CD4-positive, alpha-beta T cell treated with Interleukin-21 for 1 hour (primary cell): Measurements from ENCODE around the gene KLHL17.

Source experiments
- DNase-seq: peaks from one replicate; pipeline ENCODE4 v3.0.0-alpha.2; 2020

Gene KLHL17

DNA sequence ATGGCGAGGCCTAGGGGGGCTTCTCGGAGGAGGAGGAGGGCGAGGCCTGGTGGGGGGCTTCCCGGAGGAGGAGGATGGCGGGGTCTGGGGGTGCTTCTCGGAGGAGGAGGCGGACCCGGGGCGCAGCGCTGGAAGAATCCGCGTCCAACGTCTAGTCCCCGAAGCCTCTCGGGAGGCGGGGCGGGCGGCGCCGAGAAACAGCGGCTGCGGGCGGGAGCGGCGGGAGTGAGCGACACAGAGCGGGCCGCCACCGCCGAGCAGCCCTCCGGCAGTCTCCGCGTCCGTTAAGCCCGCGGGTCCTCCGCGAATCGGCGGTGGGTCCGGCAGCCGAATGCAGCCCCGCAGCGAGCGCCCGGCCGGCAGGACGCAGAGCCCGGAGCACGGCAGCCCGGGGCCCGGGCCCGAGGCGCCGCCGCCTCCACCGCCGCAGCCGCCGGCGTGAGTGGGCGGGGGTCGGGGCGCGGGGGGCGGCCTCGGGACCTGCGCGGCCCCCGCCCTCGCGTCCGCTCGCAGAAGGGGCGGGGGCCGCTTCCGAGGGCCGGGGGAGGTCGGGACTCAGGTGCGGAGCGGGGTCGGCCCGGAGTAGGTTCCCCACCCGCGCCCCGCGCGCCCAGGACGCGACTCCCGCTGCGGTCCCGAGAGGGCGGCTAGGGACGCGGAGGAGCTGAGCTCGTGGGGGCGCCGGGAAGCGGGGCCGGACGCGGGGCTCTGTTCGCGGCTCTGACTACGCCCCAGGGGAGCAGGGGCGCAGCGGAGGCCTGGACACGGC lies at the start of gene KLHL17:
Gene KLHL17, plus strand, starts transcription at position 222 of the 769 bp plus-strand sequence. Its CDS starts 110 bp downstream, at position 332.
- peak; percentile 80 for DNase-seq

- no peak for DNase-seq
Observed at GRCh38 chr1:910881-911721, 49.3 kb upstream of the KLHL17 start.

DNA sequence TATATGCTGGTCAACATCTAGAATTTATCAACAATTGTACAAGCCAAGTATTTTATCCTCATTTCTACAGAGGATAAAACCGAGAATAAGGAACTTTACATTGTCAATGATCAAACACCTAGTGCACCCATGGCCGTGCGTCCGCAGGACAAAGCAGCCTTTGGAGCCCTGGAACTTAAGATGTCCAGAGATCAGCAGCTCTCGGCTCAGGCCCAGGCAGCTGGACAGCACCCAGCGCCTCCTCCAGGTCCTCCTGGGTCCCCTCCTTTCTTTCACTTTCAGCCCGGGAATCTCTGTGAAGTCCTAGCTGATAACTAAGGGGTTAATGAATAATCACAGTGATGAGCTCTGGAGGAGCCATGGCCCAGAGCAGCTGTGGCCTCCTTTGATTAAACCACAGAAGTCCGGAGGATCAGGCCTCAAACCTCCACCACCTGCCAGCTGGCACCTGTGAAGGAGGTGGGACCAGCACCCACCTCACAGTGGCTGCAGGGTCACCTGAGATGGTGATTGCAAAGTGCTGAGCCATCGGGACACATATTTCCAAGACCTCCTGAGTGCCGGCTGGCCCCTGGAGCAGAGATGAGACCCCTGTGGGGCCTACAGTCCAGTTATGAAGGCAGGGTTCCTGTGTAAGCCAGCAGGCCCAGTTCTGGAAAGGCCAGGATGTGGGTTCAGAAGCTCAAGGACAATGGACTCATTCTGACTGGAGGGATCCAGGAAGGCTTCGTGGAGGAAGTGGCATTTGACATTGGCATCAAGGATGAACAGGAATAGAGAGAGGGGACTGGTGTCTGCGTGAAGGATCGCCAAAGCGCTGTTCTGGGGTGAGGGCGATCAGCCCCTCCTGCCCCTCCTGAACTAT lies 48.3 kb upstream of the KLHL17 start:
- no peak for DNase-seq

DNA sequence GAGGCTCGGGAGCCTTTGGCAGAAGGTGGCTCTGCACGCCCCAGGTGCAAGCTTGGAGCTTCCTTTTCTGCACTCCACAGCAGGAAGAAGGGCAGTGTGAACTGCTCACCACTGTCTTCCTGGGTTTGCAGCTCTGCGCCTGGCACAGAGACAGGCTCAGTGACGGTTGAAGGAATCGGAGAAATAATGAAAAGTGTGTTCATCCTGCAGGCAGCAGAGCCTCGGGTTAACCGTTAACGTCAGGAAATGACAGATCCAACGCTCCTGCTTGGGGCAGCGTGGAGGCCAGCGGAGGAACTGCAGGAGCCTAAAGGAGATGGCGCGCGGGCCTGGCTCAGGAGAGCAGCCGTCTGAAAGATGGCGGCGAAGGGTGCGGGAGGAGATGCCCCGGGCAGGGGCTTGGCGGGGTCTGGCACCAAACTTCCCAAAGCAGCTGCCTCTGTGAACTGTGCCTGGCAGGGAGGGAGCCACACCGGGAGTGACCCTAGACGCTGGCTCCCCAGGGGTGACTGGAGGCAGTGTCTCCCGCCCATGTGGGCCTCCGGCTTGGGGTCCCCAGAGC lies 47.6 kb upstream of the KLHL17 start:
- no peak for DNase-seq

DNA sequence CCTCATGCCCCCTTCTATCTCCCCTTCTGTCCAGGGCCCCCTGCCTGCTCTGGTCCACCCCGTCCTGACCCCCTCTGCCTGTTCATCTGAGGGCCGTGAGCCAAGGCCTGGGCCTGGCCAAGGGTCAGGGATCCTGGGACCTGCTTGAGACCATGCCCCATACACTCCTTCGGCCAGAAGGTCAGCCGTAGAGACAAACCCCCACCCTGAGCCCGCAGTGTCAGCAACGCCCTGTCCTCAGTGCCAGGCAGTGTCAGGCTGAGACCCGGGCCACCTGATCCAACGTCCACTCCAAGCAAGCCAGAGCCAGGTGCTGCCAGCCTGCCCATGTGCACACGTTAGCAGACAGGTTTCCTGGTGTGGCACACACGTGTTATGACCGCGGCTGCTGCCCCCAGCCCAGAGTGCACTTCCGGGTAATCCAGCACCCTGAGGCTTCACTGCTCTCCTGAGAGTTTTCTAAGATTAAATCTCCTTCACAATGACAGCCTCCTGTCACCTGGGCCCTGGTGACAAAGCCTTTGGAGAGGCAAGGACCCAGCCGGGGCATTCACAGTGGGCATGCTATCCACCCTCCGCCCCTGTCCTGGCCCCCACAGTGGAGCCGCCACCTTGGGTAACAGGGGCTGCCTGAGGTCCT lies 46.8 kb upstream of the KLHL17 start:
- DNase-seq: no peak

- DNase-seq: no peak
Observed at GRCh38 chr1:914131-914890, 46.1 kb upstream of the KLHL17 start.

DNA sequence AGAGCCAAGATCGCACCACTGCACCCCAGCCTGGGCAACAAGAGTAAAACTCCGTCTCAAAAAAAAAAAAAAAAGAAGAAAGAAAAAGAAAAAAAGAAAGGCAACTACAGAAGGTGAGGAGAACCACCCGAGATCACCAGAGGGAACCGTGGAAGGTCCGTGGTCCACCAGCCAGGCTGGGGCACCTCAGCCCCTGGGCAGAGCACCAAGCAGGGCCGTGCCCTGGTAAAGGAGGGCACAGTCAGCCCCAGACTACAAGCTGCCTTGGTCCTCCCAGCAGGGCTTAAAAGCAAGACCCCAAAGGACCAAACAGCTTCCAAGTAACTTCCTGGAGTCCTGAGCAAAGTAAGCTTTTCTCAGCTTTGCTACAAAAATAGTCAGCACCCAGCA lies 45.5 kb upstream of the KLHL17 start:
- no peak for DNase-seq

DNA sequence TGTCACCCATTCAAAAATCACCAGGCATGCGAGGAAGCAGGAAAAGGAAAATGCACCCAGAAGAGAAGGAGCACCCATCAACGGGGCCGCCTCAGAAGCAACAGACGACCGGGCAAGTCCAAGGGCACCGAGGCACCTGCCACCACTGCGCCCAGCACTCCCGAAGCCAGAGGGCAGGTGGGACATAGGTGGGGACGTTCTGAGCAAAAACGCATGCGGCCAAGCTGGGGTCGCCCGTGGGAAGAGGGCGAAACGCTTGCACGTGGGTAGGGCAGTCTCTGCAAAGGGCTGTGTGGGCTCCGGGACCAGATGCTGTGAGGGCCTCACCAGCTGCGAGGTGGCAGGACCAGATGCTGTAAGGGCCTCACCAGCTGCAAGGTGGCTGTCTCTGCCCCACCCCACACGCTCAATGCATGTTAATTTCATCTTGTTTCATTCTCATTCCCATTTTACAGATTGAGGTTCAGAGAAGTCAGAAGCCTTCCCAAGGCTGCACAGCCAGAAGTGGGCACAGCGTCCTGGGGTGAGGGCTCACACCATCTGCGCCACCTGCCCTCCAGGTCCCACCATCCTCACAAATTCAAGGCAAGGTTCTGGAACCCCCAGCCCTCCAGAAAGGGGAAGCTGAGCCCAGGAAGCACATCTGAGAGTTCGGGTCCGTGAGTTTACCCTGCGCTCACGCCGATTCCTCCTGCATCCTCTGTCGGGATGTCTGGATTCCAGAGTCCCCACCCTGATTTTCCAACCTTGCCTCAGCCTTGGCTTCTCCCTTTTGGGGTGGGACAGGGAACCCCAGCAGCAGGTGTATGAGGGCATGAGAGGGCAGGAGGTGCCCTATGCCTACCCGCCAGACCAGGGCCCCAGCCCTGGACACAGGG lies 44.9 kb upstream of the KLHL17 start:
- DNase-seq: no peak

DNA sequence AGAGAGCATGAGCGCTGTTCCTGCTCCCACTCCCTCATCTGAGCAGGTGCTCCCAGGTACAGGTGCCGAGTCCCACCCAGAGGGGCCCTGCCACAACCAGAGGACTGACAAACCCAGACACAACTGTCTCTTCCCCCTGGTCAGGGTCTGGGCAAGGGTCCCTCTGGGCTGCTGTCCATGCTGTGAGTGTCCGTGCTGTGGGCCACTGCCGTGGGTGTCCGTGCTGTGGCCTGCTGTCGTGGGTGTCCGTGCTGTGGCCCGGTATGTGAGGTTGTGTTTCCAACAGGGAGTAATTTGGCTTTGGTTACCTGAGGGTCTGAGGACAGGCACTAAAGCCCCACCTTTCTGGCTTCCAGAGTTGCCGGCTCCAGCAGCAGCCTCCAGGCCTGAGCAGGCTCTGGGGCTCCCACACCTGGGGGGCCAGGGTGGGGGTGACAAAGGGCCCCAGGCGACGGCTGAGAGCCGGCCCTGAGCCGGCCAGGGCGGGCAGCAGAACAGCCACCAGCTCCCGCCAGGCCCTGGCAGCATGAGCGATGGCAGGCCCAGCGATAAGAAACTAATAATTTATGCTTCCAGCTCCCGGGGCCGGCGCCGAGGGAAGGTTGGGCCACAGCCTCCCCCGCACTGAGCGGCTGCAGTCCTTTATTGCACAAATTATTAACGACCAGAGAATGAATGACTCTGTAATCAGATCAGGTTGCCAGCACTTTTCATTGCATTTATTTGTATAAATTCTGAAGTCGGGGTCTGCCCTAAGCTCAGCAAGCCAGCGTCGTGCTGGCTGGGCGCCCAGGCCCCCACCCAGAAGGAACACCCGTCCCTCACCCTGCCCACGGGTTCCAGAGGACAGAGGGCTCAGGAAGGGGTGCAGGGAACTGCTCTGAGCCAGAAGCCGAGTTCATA lies 44.0 kb upstream of the KLHL17 start:
- DNase-seq: no peak

GRCh38 chr1:917076-917459 lies 43.3 kb upstream of the KLHL17 start:
- no peak for DNase-seq

GRCh38 chr1:917466-918091 lies 42.8 kb upstream of the KLHL17 start:
- DNase-seq: no peak

DNA sequence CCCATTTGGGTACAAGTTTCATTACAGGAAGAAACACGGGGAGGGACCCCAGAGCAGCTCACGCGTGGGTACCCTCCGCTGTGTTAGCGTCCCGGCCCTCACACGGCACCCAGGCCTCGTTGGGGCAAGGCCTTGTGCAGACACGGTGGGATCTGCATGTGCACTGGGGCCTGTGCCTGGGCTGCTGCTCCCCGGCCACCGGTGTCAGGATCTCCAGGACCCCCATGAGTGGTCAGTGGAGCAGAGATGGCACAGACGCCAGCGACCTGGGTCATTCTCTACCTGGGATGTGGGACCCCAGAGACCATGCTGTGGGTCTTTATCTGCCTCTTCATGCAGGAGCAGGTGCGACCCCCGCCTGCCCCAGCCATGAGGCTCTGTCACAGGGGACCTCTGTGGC lies 42.0 kb upstream of the KLHL17 start:
- no peak for DNase-seq

DNA sequence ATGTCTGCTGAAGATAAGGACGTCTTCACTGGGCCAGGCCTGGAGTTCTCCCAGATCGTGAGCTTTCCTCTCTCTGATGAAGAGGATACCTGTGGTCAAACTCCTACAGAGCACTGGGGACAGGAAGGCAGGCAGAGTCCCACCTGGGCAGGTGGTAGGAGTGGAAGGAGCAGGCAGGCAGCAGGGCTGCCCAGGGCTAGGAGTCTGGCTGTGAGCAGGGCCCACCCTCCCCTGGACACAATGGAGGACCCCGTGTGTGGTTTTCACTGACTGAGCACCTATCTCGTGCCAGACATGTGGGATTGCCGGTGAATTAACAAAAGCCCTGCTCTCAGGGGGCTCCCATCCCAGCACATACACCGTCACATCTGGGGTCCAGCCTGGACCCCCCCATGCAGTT lies 41.5 kb upstream of the KLHL17 start:
- DNase-seq: no peak

DNA sequence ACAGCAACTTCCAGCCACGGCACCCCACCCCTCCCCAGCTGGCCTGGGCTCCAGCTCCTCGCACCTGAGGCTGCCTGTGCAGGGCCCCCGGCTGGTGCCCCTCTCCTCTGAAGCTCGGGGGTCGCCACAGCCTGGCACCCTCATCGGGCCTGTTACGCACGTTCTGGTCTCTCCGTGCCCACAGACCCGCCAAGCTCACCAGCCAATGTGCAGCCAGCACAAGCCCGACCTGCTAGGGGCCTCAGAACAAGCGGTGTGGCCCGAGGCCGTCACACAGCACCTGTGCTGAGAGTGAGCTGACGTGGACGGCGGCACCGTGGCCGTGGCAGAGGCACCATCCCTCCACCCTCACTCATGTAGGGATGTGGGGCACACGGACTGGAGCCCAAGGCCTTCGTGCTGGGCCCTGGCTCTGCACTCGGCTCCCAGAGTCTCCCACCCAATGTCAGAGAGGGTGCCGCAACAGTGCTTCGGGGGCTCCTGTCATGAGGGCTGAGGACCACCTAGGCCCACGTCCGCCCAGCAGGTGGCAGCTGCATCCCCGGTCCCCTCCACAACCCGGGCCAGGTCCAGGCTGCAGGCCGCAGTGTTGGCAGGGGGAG lies 41.0 kb upstream of the KLHL17 start:
- no peak for DNase-seq

DNA sequence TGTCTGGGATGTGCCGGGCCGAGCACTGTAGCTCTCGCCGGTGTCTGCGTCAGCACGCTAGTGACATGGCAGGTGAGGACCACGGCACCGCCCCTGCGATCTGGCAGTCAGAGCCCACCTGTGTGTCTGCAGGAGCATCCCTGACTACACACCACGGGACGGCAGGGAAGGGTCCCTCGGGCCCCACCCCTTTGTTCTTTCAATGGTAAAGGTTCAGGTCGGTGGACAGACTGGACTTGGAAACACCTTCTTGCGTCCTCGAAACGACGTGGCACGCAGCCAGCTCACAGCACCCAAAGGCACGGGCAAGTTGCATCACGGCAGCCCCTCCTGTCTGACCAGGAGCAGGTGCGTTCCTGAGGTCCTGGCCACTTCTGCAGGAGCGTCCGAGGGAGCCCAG lies 40.4 kb upstream of the KLHL17 start:
- DNase-seq: no peak

- no peak for DNase-seq
Observed at GRCh38 chr1:920521-920920, 39.9 kb upstream of the KLHL17 start.

GRCh38 chr1:921011-921837 lies 39.2 kb upstream of the KLHL17 start:
- peak; percentile 48 for DNase-seq
